ENCODE measurements around the gene CHFR. TPM values are rescaled to one million over a fixed set of nuclear protein-coding genes. Genes with fewer than 3 reads are reported as not detected.
"Not testable (repeated sequence)": the region's sequence is repeated elsewhere in the genome, so short reads cannot be mapped to it uniquely, and the experiment has no call there.

The CHFR gene
- total RNA-seq, 2 experiments from 2014 or later, result 38.2 to 55.9 TPM

DNA sequence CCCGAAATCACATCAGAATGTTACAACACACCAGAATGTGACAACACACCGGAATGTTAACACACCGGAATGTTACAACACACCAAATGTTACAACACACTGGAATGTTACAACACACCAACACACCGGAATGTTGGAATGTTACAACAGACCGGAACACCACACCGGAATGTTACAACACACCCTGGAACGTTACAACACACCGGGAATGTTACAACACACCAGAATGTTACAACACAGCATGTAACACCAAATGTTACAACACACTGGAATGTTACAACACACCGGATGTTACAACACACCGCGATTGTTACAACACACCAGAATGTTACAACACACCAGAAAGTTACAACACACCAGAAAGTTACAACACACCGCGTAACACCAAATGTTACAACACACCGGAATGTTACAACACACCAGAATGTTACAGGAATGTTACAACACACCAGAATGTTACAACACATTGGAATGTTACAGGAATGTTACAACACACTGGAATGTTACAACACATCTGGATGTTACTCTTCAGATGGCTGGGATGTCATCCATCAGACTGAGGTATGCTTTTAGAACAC lies 21.1 kb downstream of the CHFR start:
- ChIA-PET POLR2A (no interaction called here), CTCF (ENCODE audit: unreplicated experiment) (no interaction called here)
- no peaks in the 10 kb centered on the region for H4K20me1 ChIP-seq (ENCODE audit: insufficient read depth, low read length)
- H3K79me2 ChIP-seq (ENCODE audit: insufficient read depth, low read depth, low read length), result no peaks in the 10 kb centered on the region
- H3K4me3 ChIP-seq (ENCODE audit: low read depth, low read length, poor library complexity, severe bottlenecking), result no peak overlapping the region
- H2AFZ ChIP-seq (ENCODE audit: low read length), result no peak overlapping the region
- no peak for DNase-seq (ENCODE audit: low spot score)
- TF ChIP-seq EZH2phosphoT487 (IDR thresholded peaks at IDR 0.05; ENCODE audit: borderline replicate concordance, low read depth, low read length), result no peak
- TF ChIP-seq, protein P1, sequence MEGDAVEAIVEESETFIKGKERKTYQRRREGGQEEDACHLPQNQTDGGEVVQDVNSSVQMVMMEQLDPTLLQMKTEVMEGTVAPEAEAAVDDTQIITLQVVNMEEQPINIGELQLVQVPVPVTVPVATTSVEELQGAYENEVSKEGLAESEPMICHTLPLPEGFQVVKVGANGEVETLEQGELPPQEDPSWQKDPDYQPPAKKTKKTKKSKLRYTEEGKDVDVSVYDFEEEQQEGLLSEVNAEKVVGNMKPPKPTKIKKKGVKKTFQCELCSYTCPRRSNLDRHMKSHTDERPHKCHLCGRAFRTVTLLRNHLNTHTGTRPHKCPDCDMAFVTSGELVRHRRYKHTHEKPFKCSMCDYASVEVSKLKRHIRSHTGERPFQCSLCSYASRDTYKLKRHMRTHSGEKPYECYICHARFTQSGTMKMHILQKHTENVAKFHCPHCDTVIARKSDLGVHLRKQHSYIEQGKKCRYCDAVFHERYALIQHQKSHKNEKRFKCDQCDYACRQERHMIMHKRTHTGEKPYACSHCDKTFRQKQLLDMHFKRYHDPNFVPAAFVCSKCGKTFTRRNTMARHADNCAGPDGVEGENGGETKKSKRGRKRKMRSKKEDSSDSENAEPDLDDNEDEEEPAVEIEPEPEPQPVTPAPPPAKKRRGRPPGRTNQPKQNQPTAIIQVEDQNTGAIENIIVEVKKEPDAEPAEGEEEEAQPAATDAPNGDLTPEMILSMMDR (conservative IDR thresholded peaks at IDR 0.05; ENCODE audit: low read length), result no peak
- BruUV-seq (replicated peaks), result no TSS peak
- H3K4me1 ChIP-seq (ENCODE audit: insufficient read depth, low read length, poor library complexity, severe bottlenecking), result no peaks in the 10 kb centered on the region
- H3K27ac ChIP-seq (ENCODE audit: low read depth, low read length, poor library complexity, severe bottlenecking), result no peak overlapping the region
- H3K9me2 ChIP-seq (ENCODE audit: insufficient read depth, low read length), result no peaks in the 10 kb centered on the region
- no peak overlapping the region for H3K4me2 ChIP-seq (ENCODE audit: low read length)
- H3K36me3 ChIP-seq (ENCODE audit: insufficient read depth, low read length), result peaks cover 62% of the 10 kb centered on the region
- intact Hi-C loops (cut with micrococcal nuclease; ENCODE audit: unreplicated experiment), result no loop called here
- H3K9me3 ChIP-seq (ENCODE audit: low read length), result no peaks in the 10 kb centered on the region

DNA sequence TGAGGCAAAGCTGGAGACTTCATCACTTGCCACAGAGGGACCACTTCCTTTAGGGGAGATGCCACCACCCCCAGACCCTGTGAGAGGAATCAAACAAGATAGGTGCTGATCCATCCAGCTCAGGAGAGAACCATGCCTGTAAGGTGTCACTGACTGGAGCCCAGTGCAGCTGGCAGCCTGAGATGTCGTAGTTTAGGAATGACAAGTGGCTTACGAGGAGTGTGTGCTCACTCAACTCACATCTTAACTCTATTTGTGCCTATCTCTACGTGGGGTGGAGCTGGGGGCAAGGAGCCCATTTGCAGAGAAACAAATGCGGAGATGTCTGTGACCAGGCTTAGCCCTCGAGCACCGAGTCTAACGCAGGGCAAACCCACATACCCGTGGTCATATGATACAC lies 25.8 kb downstream of the CHFR start:
- CTCF ChIA-PET (ENCODE audit: unreplicated experiment), result no interaction called here
- intact Hi-C loops (cut with micrococcal nuclease; ENCODE audit: unreplicated experiment), result no loop called here
- POLR2A ChIA-PET, result no interaction called here
- Histone ChIP-seq H3K36me3 (ENCODE audit: insufficient read depth, low read length) (peaks cover 71% of the 10 kb centered on the region), H3K9me3 (ENCODE audit: low read length) (no peaks in the 10 kb centered on the region), H3K4me1 (ENCODE audit: insufficient read depth, low read length, poor library complexity, severe bottlenecking) (no peaks in the 10 kb centered on the region), H3K79me2 (ENCODE audit: insufficient read depth, low read depth, low read length) (no peaks in the 10 kb centered on the region), H3K4me3 (ENCODE audit: low read depth, low read length, poor library complexity, severe bottlenecking) (no peak overlapping the region), H3K4me2 (ENCODE audit: low read length) (no peak overlapping the region), H2AFZ (ENCODE audit: low read length) (no peak overlapping the region), H3K27ac (ENCODE audit: low read depth, low read length, poor library complexity, severe bottlenecking) (no peak overlapping the region), H4K20me1 (ENCODE audit: insufficient read depth, low read length) (no peaks in the 10 kb centered on the region), H3K9me2 (ENCODE audit: insufficient read depth, low read length) (no peaks in the 10 kb centered on the region)
- BruUV-seq (replicated peaks), result no TSS peak
- DNase-seq (ENCODE audit: low spot score), result no peak
- TF ChIP-seq, protein P1 (conservative IDR thresholded peaks at IDR 0.05; ENCODE audit: low read length), result no peak
- no peak for TF ChIP-seq EZH2phosphoT487 (IDR thresholded peaks at IDR 0.05; ENCODE audit: borderline replicate concordance, low read depth, low read length)

DNA sequence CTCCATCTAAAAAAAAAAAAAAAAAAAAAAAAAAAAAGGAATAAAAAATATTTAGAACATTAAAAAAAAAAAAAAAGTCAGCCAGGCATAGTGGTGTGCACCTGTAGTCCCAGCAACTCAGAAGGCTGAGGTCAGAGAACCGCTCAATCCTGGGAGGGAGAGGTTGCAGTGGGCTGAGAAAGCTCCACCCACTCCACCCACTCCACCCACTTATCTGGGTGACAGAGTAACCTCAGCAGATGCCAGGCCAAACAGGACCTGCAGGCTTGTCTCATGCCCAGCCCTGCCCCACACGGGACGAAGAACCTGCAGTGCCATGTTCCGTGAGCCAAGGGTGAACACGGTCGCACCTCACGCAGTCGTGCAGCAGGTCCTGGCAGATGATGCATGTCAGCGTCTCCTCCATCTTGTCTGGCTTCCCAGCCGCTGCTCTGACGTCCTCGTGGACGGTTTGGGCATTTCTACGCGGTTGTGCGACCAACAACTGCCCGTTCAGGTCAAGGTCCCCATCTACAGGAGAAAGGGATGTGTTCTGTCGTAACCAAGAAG lies 28.6 kb downstream of the CHFR start:
- H3K4me1 ChIP-seq (ENCODE audit: insufficient read depth, low read length, poor library complexity, severe bottlenecking), result no peaks in the 10 kb centered on the region
- intact Hi-C loops (cut with micrococcal nuclease; ENCODE audit: unreplicated experiment), result no loop called here
- ChIA-PET CTCF (ENCODE audit: unreplicated experiment) (no interaction called here), POLR2A (no interaction called here)
- no peak overlapping the region for H3K27ac ChIP-seq (ENCODE audit: low read depth, low read length, poor library complexity, severe bottlenecking)
- H3K79me2 ChIP-seq (ENCODE audit: insufficient read depth, low read depth, low read length), result no peaks in the 10 kb centered on the region
- H2AFZ ChIP-seq (ENCODE audit: low read length), result no peak overlapping the region
- peaks cover 63% of the 10 kb centered on the region for H3K36me3 ChIP-seq (ENCODE audit: insufficient read depth, low read length)
- H3K4me2 ChIP-seq (ENCODE audit: low read length), result no peak overlapping the region
- H3K9me2 ChIP-seq (ENCODE audit: insufficient read depth, low read length), result no peaks in the 10 kb centered on the region
- no TSS peak for BruUV-seq (replicated peaks)
- TF ChIP-seq EZH2phosphoT487 (IDR thresholded peaks at IDR 0.05; ENCODE audit: borderline replicate concordance, low read depth, low read length), result no peak
- TF ChIP-seq, protein P1 (conservative IDR thresholded peaks at IDR 0.05; ENCODE audit: low read length), result no peak
- no peak for DNase-seq (ENCODE audit: low spot score)
- H4K20me1 ChIP-seq (ENCODE audit: insufficient read depth, low read length), result no peaks in the 10 kb centered on the region
- no peak overlapping the region for H3K4me3 ChIP-seq (ENCODE audit: low read depth, low read length, poor library complexity, severe bottlenecking)
- H3K9me3 ChIP-seq (ENCODE audit: low read length), result no peaks in the 10 kb centered on the region

DNA sequence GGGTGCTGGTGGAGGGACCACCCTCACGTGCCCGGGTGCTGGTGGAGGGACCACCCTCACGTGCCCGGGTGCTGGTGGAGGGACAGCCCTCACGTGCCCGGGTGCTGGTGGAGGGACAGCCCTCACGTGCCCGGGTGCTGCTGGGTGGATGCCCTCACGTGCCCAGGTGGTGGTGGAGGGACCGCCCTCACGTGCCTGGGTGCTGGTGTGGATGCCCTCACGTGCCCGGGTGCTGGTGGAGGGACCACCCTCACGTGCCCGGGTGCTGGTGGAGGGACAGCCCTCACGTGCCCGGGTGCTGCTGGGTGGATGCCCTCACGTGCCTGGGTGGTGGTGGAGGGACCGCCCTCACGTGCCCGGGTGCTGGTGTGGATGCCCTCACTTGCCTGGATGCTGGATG lies 30.4 kb downstream of the CHFR start:
- H3K27ac ChIP-seq (ENCODE audit: low read depth, low read length, poor library complexity, severe bottlenecking); H3K79me2 ChIP-seq (ENCODE audit: insufficient read depth, low read depth, low read length); BruUV-seq (replicated peaks); H3K4me3 ChIP-seq (ENCODE audit: low read depth, low read length, poor library complexity, severe bottlenecking); H3K4me2 ChIP-seq (ENCODE audit: low read length); H3K9me3 ChIP-seq (ENCODE audit: low read length); H3K9me2 ChIP-seq (ENCODE audit: insufficient read depth, low read length); H2AFZ ChIP-seq (ENCODE audit: low read length); CTCF ChIA-PET (ENCODE audit: unreplicated experiment); POLR2A ChIA-PET; intact Hi-C loops (cut with micrococcal nuclease; ENCODE audit: unreplicated experiment); H4K20me1 ChIP-seq (ENCODE audit: insufficient read depth, low read length); H3K4me1 ChIP-seq (ENCODE audit: insufficient read depth, low read length, poor library complexity, severe bottlenecking); DNase-seq (ENCODE audit: low spot score): not testable (repeated sequence)
- H3K36me3 ChIP-seq (ENCODE audit: insufficient read depth, low read length), result peaks cover 74% of the 10 kb centered on the region
